KOPT-K1 (cell line): Measurements from ENCODE around the gene VPS29.
"Not testable (repeated sequence)": the region's sequence is repeated elsewhere in the genome, so short reads cannot be mapped to it uniquely, and the experiment has no call there.

Experiments
- H3K27ac ChIP-seq: fragments of 200-600 bp; sonication (generic); 2 replicates; pipeline ENCODE4 v1.5.1; 2016; ENCODE audit warnings: antibody characterized with exemption, mild to moderate bottlenecking, low read depth, low read length; ENCODE audit not compliant: poor library complexity, severe bottlenecking
- H3K36me3 ChIP-seq: fragments of 200-600 bp; sonication (generic); 2 replicates; pipeline ENCODE4 v1.5.1; 2017; ENCODE audit warnings: antibody characterized with exemption, mild to moderate bottlenecking, low read length, moderate library complexity; ENCODE audit not compliant: insufficient read depth
- H3K9me3 ChIP-seq: fragments of 200-600 bp; sonication (generic); 2 replicates; pipeline ENCODE4 v1.5.1; 2017; ENCODE audit warnings: antibody characterized with exemption, low read length, mild to moderate bottlenecking; ENCODE audit not compliant: insufficient read depth, poor library complexity, severe bottlenecking

The VPS29 gene

DNA sequence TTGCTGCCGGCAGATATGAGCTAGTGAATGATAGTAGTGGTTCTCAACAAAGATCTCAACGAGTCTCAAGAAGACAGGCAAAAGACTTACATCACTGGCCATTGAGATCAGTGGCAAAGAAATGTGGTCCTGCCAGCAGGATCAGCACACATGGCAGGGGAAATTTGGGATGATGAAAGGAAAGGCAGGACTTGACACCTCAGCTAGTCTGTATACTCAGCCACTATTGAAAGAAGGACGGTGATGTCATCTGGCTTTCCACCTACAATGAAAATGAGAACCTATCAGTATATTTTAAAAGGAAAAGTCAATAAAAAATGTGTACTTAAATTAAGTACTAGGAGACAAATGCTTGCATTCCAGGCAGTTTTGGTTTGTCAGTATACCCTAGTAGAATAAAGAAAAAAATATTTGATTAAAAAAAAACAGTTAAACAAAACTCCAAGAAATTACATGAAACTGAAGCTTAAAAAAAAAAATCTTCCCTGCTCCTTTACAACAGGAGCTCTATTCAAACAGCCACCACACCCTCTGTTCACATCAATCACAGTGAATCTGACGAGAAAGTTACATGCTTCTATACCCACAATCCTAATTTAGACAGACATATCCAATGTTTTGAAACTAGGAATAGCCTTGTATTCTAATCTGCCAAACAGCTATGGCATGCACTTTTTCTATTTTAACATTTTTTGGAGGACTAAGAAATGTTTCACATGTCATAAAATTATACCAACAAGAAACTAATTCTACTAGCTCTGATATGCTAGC is 35.1 kb upstream of the VPS29 start:
- H3K36me3 ChIP-seq: peaks cover 93% of the 10 kb centered on the region
- no peak overlapping the region for H3K27ac ChIP-seq

DNA sequence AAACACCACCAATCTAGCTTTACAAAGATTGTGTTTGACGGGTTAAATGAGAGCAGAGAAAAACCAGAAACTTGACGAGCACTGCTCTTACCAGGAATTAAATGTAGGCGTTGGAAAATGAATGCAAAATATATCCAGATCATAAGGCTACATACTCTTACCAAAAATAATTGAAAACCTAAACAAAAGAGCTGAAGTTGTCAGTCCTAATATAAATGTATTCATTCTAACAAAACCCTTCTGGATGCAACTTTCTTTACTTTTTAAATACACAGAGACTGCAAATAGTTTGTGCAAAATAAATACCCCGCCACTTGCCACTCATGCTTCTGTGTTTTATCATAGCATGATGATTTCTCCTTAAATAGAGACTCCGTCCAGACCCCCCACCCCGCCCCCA is 32.9 kb upstream of the VPS29 start:
- H3K9me3 ChIP-seq: no peaks in the 10 kb centered on the region
- no peak overlapping the region for H3K27ac ChIP-seq
- peaks cover 95% of the 10 kb centered on the region for H3K36me3 ChIP-seq

More for the DNA sequence above, 35.1 kb upstream of the VPS29 start:
- H3K9me3 ChIP-seq: no peaks in the 10 kb centered on the region

DNA sequence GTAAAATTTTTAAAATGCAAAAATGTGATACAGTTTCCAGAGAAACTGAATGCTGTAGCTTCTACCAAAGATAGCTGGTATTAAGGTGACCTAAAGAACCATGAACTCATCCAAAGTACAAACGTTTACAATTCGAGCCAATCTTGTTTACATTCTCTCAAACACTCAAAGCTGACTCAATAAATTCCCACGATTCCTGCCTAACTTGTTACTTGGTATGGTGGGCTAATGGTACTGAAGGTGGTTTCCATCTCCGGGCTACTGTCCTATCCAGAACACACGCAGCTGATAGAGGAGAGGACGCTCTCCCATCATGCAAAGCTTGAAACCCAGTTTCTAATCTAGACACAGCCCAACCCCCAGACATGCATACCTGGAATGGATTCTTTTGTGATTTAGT is 31.7 kb upstream of the VPS29 start:
- Histone ChIP-seq H3K9me3 (no peaks in the 10 kb centered on the region), H3K27ac (no peak overlapping the region), H3K36me3 (peaks cover 92% of the 10 kb centered on the region)

DNA sequence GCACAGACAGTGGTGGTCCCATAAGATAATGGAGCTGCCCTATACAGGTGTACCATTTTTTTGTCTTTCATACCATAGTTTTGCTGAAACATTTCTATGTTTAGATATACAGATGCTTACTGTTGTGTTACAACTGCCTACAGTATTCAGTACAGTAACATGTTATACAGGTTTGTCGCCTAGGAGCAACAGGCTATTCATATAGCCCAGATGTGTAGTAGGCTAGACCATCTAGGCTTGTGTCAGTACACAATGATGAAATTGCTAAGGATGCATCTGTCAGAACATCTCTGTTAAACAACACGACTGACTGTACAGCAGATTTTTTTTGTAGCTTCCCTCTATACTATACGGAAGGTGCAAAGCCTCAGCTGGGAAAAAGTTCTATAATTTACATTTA is 30.7 kb upstream of the VPS29 start:
- no peak overlapping the region for H3K27ac ChIP-seq
- no peaks in the 10 kb centered on the region for H3K9me3 ChIP-seq
- peaks cover 83% of the 10 kb centered on the region for H3K36me3 ChIP-seq

DNA sequence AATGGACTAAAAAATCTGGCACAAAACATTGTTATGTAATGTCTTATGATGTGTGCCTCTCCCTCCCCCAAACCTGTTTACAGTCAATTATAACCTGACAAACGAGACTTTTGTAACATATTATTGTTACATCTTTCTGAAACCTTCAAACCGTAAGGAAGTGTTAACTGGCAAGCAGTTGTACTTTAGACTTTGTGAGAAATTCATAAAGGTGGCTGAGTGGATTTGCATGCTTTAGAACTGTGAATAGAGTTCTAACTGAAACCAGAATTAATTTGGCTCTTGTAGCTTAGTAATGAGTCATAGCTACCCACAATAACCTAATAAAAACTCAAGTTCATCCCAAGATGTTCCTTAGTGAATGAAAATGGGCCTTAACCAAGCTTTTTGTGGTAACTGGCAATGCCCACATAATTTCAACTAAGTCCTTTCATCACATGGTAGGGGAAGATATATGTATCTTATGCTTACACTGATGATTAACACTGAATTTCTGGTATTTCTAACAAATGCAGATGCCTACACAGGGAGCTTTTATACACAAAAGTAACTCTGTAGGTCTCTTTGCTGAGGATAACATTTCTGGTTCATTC is 29.9 kb upstream of the VPS29 start:
- peaks cover 75% of the 10 kb centered on the region for H3K36me3 ChIP-seq
- H3K27ac ChIP-seq: no peak overlapping the region
- no peaks in the 10 kb centered on the region for H3K9me3 ChIP-seq

DNA sequence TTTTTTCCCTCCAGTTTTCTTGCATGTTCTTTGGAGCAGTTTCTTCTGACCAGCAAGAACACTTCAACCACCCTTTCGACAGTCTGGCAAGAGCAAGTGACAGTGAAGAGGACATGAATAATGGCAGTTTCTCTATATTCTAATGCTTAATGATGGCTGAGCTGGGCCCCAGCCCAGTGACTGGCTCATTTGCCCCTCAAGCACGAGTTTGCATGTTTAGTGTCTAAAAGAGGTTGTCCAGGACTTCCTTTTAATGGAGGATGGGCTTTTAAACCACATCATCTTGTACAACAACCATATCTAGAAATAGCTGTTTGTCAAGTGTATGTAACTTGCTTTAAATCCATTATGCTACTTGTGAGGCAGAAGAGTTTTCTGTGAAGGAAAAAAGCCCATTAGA is 28.6 kb upstream of the VPS29 start:
- H3K36me3 ChIP-seq: peaks cover 62% of the 10 kb centered on the region
- no peaks in the 10 kb centered on the region for H3K9me3 ChIP-seq
- no peak overlapping the region for H3K27ac ChIP-seq

DNA sequence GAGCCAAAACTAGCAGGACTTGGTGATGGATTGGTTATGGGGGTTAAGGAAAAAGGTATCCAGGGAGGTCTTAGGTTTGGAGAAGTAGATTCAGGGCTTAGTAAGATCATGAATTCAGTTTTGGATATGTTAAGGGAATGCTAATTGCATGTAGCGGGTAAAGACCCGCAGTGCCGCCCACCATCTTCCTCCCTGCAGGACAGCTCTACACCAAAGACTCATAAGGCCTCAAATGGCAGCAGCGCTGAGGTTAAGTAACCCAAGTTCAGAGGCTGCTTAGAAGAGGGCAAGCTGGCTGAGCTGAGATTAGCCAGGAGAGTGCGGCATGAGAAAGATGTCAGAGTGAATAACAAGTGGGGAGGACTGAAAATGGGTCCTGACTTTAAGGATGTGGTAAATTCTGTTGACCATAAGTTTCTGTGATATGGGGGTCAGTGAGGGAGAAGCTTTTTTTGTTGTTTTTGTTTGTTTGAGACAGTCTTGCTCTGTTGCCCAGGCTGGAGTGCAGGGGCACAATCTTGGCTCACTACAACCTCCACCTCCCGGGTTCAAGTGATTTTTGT is 26.4 kb upstream of the VPS29 start:
- no peaks in the 10 kb centered on the region for H3K9me3 ChIP-seq
- H3K27ac ChIP-seq: no peak overlapping the region
- H3K36me3 ChIP-seq: peaks cover 40% of the 10 kb centered on the region

DNA sequence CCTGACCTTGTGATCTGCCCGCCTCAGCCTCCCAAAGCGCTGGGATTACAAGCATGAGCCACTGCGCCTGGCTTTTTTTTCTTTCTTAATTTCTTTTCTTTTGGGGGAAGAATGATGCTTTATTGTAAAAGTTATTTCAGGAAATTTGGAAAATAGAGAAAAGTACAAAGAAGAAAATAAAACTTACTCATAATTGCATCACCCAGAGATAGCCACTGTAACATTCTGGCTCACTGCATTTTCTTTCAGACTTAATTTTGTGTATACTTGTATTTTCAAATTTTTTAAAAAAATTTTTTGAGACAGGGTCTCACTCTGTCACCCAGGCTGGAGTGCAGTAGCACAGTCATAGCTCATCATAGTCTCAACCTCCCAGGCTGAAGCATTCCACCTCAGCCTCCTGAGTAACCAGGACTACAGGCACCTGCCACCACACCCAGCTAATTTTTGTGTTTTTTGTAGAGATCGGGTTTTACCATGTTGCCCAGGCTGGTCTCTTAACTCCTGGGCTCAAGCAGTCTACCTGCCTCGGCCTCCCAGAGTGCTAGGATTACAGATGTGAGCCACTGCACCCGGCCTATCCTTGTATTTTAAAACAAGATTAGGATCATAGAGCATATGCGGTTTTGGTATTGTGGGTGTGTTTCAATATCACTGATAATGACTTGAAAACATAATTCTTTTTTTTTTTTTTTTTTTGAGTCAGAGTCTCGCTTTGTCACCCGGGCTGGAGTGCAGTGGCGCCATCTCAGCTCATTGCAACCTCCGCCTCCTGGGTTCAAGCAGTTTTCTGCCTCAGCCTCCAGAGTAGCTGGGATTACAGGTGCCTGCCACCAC is 19.2 kb upstream of the VPS29 start:
- H3K27ac ChIP-seq, H3K9me3 ChIP-seq, H3K36me3 ChIP-seq: not testable (repeated sequence)

DNA sequence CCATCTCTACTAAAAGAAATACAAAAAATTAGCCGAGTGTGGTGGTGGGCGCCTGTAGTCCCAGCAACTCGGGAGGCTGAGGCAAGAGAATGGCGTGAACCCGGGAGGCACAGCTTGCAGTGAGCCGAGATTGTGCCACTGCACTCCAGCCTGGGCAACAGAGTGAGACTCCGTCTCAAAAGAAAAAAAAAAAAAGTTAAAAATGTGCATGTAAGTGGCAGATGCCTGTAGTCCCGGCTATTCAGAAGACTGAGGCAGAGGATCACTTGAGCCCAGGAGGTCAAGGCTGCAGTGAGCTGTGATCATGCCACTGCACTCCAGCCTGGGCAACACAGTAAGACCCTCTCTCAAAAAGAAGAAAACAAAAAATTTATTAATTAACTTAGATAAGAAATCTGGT is 16.1 kb upstream of the VPS29 start:
- not testable (repeated sequence) for H3K36me3 ChIP-seq, H3K9me3 ChIP-seq, H3K27ac ChIP-seq

DNA sequence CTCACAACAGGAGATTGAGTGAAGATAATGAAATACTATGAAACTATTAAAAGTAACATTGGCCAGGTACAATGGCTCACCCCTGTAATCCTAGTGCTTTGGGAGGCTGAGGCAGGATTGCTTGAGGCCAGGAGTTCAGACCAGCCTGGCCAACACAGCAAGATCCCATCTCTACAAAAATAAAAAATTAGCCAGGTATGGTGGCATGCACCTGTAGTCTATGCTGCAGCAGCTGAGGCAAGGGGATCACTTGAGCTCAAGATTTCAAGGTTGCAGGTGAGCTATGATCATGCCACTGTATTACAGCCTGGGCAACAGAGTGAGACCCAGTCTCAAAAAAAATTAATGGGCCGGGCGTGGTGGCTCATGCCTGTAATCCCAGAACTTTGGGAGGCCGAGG is 15.1 kb upstream of the VPS29 start:
- no peaks in the 10 kb centered on the region for H3K9me3 ChIP-seq

DNA sequence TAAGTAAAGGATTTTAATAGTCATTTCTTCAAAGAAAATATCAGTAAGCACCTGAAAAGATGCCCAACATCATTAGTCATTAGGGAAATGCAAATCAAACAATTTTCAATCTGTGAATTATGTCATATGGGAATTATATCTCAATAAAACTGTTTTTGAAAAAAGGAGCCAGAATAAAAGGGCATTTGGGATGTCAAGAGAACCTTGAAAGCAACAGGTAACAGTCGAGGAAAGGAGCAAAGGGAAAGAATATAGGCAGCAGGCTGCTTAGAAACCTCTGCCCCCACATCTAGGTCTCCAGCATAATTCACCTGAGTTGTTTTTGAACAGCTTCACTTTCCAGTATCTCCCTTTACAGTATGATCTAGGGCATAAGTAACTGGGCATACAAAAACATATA is 12.5 kb upstream of the VPS29 start:
- Histone ChIP-seq H3K36me3 (no peaks in the 10 kb centered on the region), H3K27ac (no peak overlapping the region), H3K9me3 (no peaks in the 10 kb centered on the region)

More for the DNA sequence above, 15.1 kb upstream of the VPS29 start:
- no peak overlapping the region for H3K27ac ChIP-seq
- H3K36me3 ChIP-seq: no peaks in the 10 kb centered on the region

DNA sequence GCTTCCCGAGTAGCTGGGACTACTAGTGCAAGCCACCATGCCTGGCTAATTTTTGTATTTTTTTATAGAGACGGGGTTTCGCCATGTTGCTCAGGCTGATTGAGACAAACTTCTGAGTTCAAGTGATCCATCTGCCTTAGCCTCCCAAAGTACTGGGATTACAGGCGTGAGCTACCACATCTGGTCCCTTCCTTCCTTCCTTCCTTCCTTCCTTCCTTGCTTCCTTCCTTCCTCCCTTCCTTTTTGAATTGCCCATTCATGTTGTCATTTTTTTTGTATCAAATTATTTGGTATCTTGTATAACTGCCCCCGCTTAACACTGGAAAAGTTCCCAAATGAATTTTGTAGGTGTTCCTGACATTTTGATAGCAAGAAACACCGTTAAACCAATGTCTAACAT is 11.9 kb upstream of the VPS29 start:
- Histone ChIP-seq H3K36me3 (no peaks in the 10 kb centered on the region), H3K27ac (no peak overlapping the region), H3K9me3 (no peaks in the 10 kb centered on the region)

DNA sequence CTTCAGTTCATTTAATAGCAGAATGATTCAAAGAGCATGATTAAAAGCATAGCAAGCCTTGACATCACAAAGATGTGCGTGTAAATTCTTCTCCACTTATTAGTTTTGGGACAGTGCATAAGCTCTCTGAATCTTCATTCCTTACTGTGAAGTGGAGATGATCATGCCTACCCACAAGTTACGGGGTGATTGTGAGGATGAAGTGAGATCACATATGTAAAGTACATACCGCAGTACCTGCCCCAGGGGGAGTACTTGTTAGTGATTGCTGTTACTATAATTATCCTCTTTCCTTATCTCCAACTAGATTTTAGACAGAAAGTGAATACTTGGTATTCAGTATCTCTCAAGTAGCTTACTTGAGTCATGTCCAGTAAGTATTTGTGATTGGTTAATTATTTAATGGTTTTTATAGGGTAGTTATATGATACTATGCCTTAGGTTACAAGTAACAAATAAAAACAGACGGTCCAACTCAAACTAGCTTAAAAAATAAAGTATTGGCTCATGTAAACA is 6.2 kb upstream of the VPS29 start:
- H3K36me3 ChIP-seq: no peaks in the 10 kb centered on the region
- no peak overlapping the region for H3K27ac ChIP-seq
- H3K9me3 ChIP-seq: no peaks in the 10 kb centered on the region

DNA sequence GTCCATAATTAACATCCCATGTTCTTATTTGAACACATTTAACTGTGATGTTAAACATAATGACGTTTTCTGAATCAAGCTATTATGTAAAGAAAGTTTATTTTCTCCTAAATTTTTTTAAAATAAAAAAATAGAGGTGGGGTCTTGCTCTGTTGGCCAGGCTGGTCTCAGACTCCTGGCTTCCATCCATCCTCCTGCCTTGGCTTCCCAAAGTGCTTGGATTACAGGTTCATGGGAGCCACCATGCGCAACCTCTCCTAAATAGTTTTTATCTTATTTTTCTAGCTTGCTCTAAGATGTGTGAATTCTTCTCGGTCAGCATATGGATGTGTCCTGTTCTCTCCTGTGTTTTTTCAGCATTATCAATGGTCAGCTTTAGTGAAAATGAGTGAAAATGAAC is 3.4 kb upstream of the VPS29 start:
- no peak overlapping the region for H3K27ac ChIP-seq
- H3K36me3 ChIP-seq: peaks cover under 1% of the 10 kb centered on the region; the same call in 1 of the 2 replicates
- no peaks in the 10 kb centered on the region for H3K9me3 ChIP-seq

DNA sequence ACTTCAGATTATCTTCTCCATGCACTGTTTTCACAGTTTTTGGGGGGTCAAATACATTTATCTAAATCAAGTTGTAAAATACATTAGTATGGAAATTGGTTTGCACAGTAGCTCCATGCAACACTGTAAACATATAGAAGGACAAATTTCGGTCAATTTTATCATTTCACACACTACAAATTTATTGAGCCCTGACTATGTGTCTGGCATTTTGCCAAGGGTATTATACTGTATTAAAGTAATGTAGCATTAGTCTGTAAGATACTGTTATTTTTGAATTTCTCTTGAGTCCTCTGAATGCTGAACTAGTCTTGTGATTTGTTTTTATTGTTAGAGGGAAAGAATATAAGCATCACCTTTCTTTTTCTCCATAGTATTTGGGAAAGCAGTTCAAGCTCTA is 1.5 kb upstream of the VPS29 start:
- Histone ChIP-seq H3K27ac (no peak overlapping the region), H3K36me3 (peaks cover 19% of the 10 kb centered on the region), H3K9me3 (no peaks in the 10 kb centered on the region)
